NT2/D1 (cell line): ENCODE results near the gene ASAP2.

Experiments
- SUZ12 ChIP-seq: IDR thresholded peaks from 2 replicates; pipeline ENCODE4 v1.6.1; 2011; ENCODE audit not compliant: insufficient read length, insufficient read depth; ENCODE audit errors: extremely low read depth
- YY1 ChIP-seq: IDR thresholded peaks from 2 replicates; pipeline ENCODE4 v1.6.1; 2011; ENCODE audit not compliant: insufficient read length, insufficient read depth

DNA sequence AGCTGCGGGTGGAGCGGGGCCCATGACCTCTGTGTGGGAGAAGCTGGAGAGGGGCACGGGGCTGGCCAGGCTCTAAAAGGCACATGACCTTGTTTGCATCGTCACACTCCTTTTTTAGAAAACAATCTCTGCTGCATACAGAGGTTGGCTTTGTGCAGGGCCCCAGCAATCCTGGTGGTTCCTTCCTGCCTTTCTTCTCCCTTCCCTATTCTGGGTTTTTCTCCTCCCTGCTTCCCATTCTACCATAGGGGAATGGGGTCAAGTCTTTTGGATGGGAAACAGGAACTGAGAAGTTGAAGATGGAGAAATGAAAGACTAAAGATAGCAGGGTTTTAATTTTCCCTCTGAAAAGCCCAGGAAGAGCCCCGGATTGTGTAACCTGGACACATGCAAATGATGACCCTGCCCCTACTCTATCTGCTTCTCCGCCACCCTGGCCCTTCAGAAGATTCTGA, 53.9 kb downstream of the ASAP2 start:
- TF ChIP-seq YY1 (no peak), SUZ12 (no peak)
